Esophagus squamous epithelium (tissue), 4 donors: ENCODE data around the gene RAD51D.

Experiments
- POLR2A ChIP-seq, 4 donors: fragments of 450-650 bp; IDR thresholded peaks; one replicate each; pipeline ENCODE4 v1.6.1; 2017; ENCODE audit warnings: antibody characterized with exemption in 4 of 4, mild to moderate bottlenecking in 4 of 4, moderate library complexity in 3 of 4
- TF ChIP-seq, protein P1 (sequence below), 6 experiments: fragments of 450-650 bp in 4 of 6; fragments of 200-600 bp in 2 of 6; sonication (generic) in 2 of 6; IDR thresholded peaks; one replicate each; pipeline ENCODE4 v1.5.1; 2016 to 2019; ENCODE audit warnings: antibody characterized with exemption in 6 of 6, mild to moderate bottlenecking in 4 of 6, moderate library complexity in 4 of 6

GRCh38 chr17:35149941-35150340 lies 30.3 kb upstream of the RAD51D start:
- TF ChIP-seq, protein P1, sequence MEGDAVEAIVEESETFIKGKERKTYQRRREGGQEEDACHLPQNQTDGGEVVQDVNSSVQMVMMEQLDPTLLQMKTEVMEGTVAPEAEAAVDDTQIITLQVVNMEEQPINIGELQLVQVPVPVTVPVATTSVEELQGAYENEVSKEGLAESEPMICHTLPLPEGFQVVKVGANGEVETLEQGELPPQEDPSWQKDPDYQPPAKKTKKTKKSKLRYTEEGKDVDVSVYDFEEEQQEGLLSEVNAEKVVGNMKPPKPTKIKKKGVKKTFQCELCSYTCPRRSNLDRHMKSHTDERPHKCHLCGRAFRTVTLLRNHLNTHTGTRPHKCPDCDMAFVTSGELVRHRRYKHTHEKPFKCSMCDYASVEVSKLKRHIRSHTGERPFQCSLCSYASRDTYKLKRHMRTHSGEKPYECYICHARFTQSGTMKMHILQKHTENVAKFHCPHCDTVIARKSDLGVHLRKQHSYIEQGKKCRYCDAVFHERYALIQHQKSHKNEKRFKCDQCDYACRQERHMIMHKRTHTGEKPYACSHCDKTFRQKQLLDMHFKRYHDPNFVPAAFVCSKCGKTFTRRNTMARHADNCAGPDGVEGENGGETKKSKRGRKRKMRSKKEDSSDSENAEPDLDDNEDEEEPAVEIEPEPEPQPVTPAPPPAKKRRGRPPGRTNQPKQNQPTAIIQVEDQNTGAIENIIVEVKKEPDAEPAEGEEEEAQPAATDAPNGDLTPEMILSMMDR (IDR thresholded peaks at IDR 0.05), result no peak
- no peak for TF ChIP-seq POLR2A (IDR thresholded peaks at IDR 0.05)
